Endothelial cell of umbilical vein (primary cell): ENCODE data around the gene IGBP1. TPM values are rescaled to one million over a fixed set of nuclear protein-coding genes. Genes with fewer than 3 reads are reported as not detected.

Source experiments
- BruUV-seq: library from RNA; stranded (reverse); fragments of 400-500 nt; replicated peaks from 2 replicates; lab custom pipeline; 2021; lab: Mats Ljungman, UMichigan
- CTCF ChIA-PET: fragments of 300-600, 350-600 bp; sonication (Branson Sonifier 250); formaldehyde crosslinking; loops from one replicate; lab custom pipeline; 2021; ENCODE audit warnings: antibody characterized with exemption, inconsistent platforms; lab: Charles Lee
- POLR2A ChIA-PET: fragments of 300-600, 350-600 bp; sonication (Branson Sonifier 250); formaldehyde crosslinking; loops from one replicate; lab custom pipeline; 2021; ENCODE audit warnings: antibody characterized with exemption, inconsistent platforms; lab: Charles Lee
- DNase-seq: peaks from one replicate; pipeline ENCODE4 v3.0.0-alpha.2; 2011; ENCODE audit warnings: low read depth, low spot score
- FAIRE-seq: peaks from 2 replicates; lab custom pipeline; 2011; peaks lifted over from hg19 to GRCh38; lab: Jason Lieb, UNC
- H2AFZ ChIP-seq: 2 replicates; pipeline ENCODE4 v1.6.0; 2012; ENCODE audit warnings: low read depth, low read length, control low read depth, inconsistent platforms
- H3K27ac ChIP-seq: 2 replicates; pipeline ENCODE4 v1.5.1; 2011; ENCODE audit warnings: low read depth, mild to moderate bottlenecking, control low read depth, low read length, moderate library complexity; ENCODE audit not compliant: insufficient read depth
- H3K27me3 ChIP-seq, 2 experiments: 2 replicates each; pipeline versions ENCODE4 v1.6.0 to v1.6.1; 2011; ENCODE audit warnings: low read length in 2 of 2, mixed read lengths in 1 of 2; ENCODE audit not compliant: control insufficient read depth in 2 of 2, insufficient read depth in 2 of 2
- H3K36me3 ChIP-seq, 2 experiments: 2 replicates in 1 of 2; 3 replicates in 1 of 2; pipeline ENCODE4 v1.5.1; 2011; ENCODE audit warnings: low read length in 2 of 2, mild to moderate bottlenecking in 1 of 2, moderate library complexity in 1 of 2; ENCODE audit not compliant: control insufficient read depth in 2 of 2, insufficient read depth in 2 of 2; ENCODE audit errors: extremely low read depth in 1 of 2
- H3K4me1 ChIP-seq: 3 replicates; pipeline ENCODE4 v1.5.1; 2011; ENCODE audit warnings: mild to moderate bottlenecking, low read length; ENCODE audit not compliant: control insufficient read depth, insufficient read depth; ENCODE audit errors: extremely low read depth
- H3K4me2 ChIP-seq: 2 replicates; pipeline ENCODE4 v1.6.1; 2011; ENCODE audit warnings: low read length, control low read depth, mixed read lengths; ENCODE audit not compliant: insufficient read depth
- H3K4me3 ChIP-seq, 3 experiments: fragments of 200-600 bp in 1 of 3; sonication (generic), shearing (Covaris generic) in 1 of 3; replicated peaks in 1 of 3; 2 replicates each; pipeline ENCODE4 v1.5.1; 2011 to 2016; ENCODE audit warnings: control low read depth in 3 of 3, low read length in 3 of 3, mild to moderate bottlenecking in 2 of 3, inconsistent platforms in 1 of 3, low read depth in 1 of 3, moderate library complexity in 1 of 3; ENCODE audit not compliant: insufficient read depth in 1 of 3
- H3K79me2 ChIP-seq: 2 replicates; pipeline ENCODE4 v1.6.0; 2012; ENCODE audit warnings: low read length, inconsistent platforms; ENCODE audit not compliant: control insufficient read depth, insufficient read depth
- H3K9ac ChIP-seq: replicated peaks from 2 replicates; pipeline ENCODE3; 2011; ENCODE audit warnings: low read length, control low read depth; ENCODE audit not compliant: insufficient read depth; ENCODE audit errors: extremely low read depth
- H3K9me1 ChIP-seq: replicated peaks from 3 replicates; pipeline ENCODE4 v1.6.0; 2011; ENCODE audit warnings: mild to moderate bottlenecking, low read length; ENCODE audit not compliant: control insufficient read depth, insufficient read depth; ENCODE audit errors: extremely low read depth
- H3K9me3 ChIP-seq: replicated peaks from 2 replicates; pipeline ENCODE4 v1.5.1; 2012; ENCODE audit warnings: low read length, inconsistent platforms; ENCODE audit not compliant: control insufficient read depth, insufficient read depth
- H4K20me1 ChIP-seq: replicated peaks from 2 replicates; pipeline ENCODE3; 2011; ENCODE audit warnings: mild to moderate bottlenecking, low read length; ENCODE audit not compliant: control insufficient read depth, insufficient read depth; ENCODE audit errors: extremely low read depth
- CTCF ChIP-seq, 2 donors: IDR thresholded peaks; 1 replicate in 1 of 2; 2 replicates in 1 of 2; pipeline ENCODE4 v1.5.1; 2011; ENCODE audit warnings: low read length in 2 of 2, mild to moderate bottlenecking in 2 of 2, moderate library complexity in 2 of 2, control low read depth in 1 of 2, inconsistent platforms in 1 of 2, low read depth in 1 of 2; ENCODE audit not compliant: insufficient read depth in 1 of 2; ENCODE audit errors: extremely low read depth in 1 of 2
- EZH2 ChIP-seq: IDR thresholded peaks from 2 replicates; pipeline ENCODE4 v1.6.1; 2012; ENCODE audit warnings: borderline replicate concordance, low read depth, mild to moderate bottlenecking, moderate library complexity, low read length, inconsistent platforms; ENCODE audit not compliant: severe bottlenecking
- FOS ChIP-seq: IDR thresholded peaks from 2 replicates; pipeline ENCODE4 v1.6.1; 2011; ENCODE audit warnings: mild to moderate bottlenecking, low read length, moderate library complexity, borderline replicate concordance; ENCODE audit not compliant: insufficient read depth
- GATA2 ChIP-seq: IDR thresholded peaks from 2 replicates; pipeline ENCODE4 v1.7.0; 2011; ENCODE audit warnings: low read depth, mild to moderate bottlenecking, moderate library complexity, mixed read lengths, low read length; ENCODE audit not compliant: insufficient read length, insufficient read depth
- JUN ChIP-seq: IDR thresholded peaks from 2 replicates; pipeline ENCODE4 v1.6.1; 2011; ENCODE audit warnings: borderline replicate concordance, low read depth; ENCODE audit not compliant: insufficient read length, insufficient read depth
- MYC ChIP-seq: IDR thresholded peaks from one replicate; pipeline ENCODE4 v1.6.1; 2011; ENCODE audit warnings: mild to moderate bottlenecking, low read depth, low read length
- POLR2A ChIP-seq: IDR thresholded peaks from 2 replicates; pipeline ENCODE4 v1.6.1; 2012; ENCODE audit warnings: low read depth, mild to moderate bottlenecking, control low read depth, low read length
- POLR2AphosphoS5 ChIP-seq: IDR thresholded peaks from 2 replicates; pipeline ENCODE4 v1.6.1; 2012; ENCODE audit warnings: low read depth, mild to moderate bottlenecking, control low read depth, low read length, moderate library complexity; ENCODE audit not compliant: insufficient read depth
- dilution Hi-C: fragments of 300-500 bp; cut with MboI; formaldehyde crosslinking; loops from one replicate; pipeline ENCODE4 v1.15.0; 2019; ENCODE audit warnings: low sequenced_read_pairs; ENCODE audit not compliant: extremely low pct_ligation_motif_present
- intact Hi-C: fragments of 100-400 bp; cut with micrococcal nuclease; formaldehyde crosslinking; loops from one replicate; pipeline ENCODE4 v1.10.0; 2022
- polyA plus RNA-seq, 4 experiments: library from polyadenylated mRNA; depleted of rRNA in 3 of 4; stranded (reverse) in 3 of 4; unstranded in 1 of 4; fragments of >200 nt; gene quantifications; 2 replicates each; pipeline versions ENCODE4 v1.2.1 to v1.2.3, GENCODE V29; 2011 to 2012; ENCODE audit warnings: missing spikeins in 1 of 4
- total RNA-seq: library from RNA; stranded (reverse); gene quantifications from 2 replicates; pipeline ENCODE4 v1.2.3, GENCODE V29; 2021
- TF ChIP-seq, protein P1 (sequence below): IDR thresholded peaks from 2 replicates; pipeline ENCODE4 v1.6.1; 2011; ENCODE audit not compliant: insufficient read depth, insufficient read length

Gene IGBP1
- total and polyA plus RNA-seq, 2 donors (not counting 3 experiments of a cell fraction or from before 2014, with no cell fraction given) = 38.1 to 39.5 TPM

DNA sequence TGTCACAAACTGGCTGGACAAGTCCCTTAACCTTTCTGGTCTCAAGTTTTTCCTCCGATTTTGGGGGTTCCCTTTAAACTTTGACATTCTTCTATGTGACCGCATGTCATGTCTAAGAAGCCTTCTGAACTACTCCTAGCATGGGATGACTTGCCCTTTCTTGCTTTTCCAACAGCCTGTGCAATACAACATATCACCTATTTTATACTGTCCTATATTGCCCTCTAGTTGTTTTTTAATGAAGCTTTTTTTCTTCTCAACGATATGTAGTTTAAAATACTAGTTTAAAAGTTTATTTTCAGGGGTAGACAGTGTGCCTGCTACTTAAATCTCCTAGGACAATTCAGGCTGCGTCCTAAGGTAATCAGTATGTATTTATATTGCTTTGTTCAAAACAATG is 1.0 kb upstream of the IGBP1 start:
- H3K9ac ChIP-seq = no peak overlapping the region
- H4K20me1 ChIP-seq = no peaks in the 10 kb centered on the region
- no peak overlapping the region for H3K27ac ChIP-seq
- no peak overlapping the region for H3K4me3 ChIP-seq
- no TSS peak for BruUV-seq
- dilution Hi-C loops (no loop called here), intact Hi-C loops (loop anchor here (1.0 kb wide), 1 partner anchor 36 kb away; no protein-coding TSS in a partner anchor)
- H3K4me1 ChIP-seq = peaks cover 16% of the 10 kb centered on the region
- H3K9me1 ChIP-seq = no peaks in the 10 kb centered on the region
- H3K79me2 ChIP-seq = peaks cover 14% of the 10 kb centered on the region
- no peak overlapping the region for H2AFZ ChIP-seq
- H3K4me2 ChIP-seq = peak overlapping the region; percentile 93
- H3K9me3 ChIP-seq = no peaks in the 10 kb centered on the region
- H3K27me3 ChIP-seq = no peaks in the 10 kb centered on the region
- H3K36me3 ChIP-seq = no peaks in the 10 kb centered on the region
- no peak for FAIRE-seq
- TF ChIP-seq CTCF (IDR thresholded peaks at IDR 0.05; ENCODE audit: extremely low read depth in 1 of 2, insufficient read depth in 1 of 2, low read depth in 1 of 2, low read length in 2 of 2) (no peak), POLR2AphosphoS5 (no peak), MYC (no peak), EZH2 (no peak), POLR2A (no peak), FOS (no peak), JUN (no peak), GATA2 (no peak)
- TF ChIP-seq, protein P1, sequence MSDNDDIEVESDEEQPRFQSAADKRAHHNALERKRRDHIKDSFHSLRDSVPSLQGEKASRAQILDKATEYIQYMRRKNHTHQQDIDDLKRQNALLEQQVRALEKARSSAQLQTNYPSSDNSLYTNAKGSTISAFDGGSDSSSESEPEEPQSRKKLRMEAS = no peak
- DNase-seq = no peak
- POLR2A ChIA-PET = no interaction called here
- CTCF ChIA-PET = interaction anchor here (1.1 to 2.0 kb wide), 8 partner anchors 35 to 708 kb away, joined by 4 to 30 read pairs (median 6); partner anchors contain the start of gene P2RY4
